Cerebellar cortex (tissue), 1 donor: ENCODE results near the gene NABP2.
"Not testable (repeated sequence)": the region's sequence is repeated elsewhere in the genome, so short reads cannot be mapped to it uniquely, and the experiment has no call there.

Source experiments
- DNase-seq: peaks from one replicate; pipeline ENCODE4 v3.0.0-alpha.2; 2015; ENCODE audit warnings: low spot score

The NABP2 gene

GRCh38 chr12:56244494-56244893 lies 20.4 kb downstream of the NABP2 start:
- no peak for DNase-seq

GRCh38 chr12:56247923-56248322 lies 23.8 kb downstream of the NABP2 start:
- no peak for DNase-seq

GRCh38 chr12:56248711-56249110 lies 24.6 kb downstream of the NABP2 start:
- no peak for DNase-seq

GRCh38 chr12:56252649-56253048 lies 28.5 kb downstream of the NABP2 start:
- DNase-seq = no peak

GRCh38 chr12:56253091-56253490 lies 28.9 kb downstream of the NABP2 start:
- no peak for DNase-seq

GRCh38 chr12:56255671-56256070 lies 31.5 kb downstream of the NABP2 start:
- no peak for DNase-seq

GRCh38 chr12:56256326-56256960 lies 32.3 kb downstream of the NABP2 start:
- no peak for DNase-seq

GRCh38 chr12:56257071-56257470 lies 32.9 kb downstream of the NABP2 start:
- no peak for DNase-seq

GRCh38 chr12:56257491-56258067 lies 33.4 kb downstream of the NABP2 start:
- peak; percentile 46 for DNase-seq

- peak; percentile 76 for DNase-seq
These were observed 34.1 kb downstream of the NABP2 start, which contains the start of gene ANKRD52 for GRCh38 chr12:56258068-56258819. Gene ANKRD52, minus strand, starts transcription at chr12:56258384. Its CDS starts 115 bp downstream, at chr12:56258269.

- no peak for DNase-seq
These were observed 34.7 kb downstream of the NABP2 start for GRCh38 chr12:56258820-56259183.

GRCh38 chr12:56260380-56260779 lies 36.2 kb downstream of the NABP2 start:
- no peak for DNase-seq

- DNase-seq = no peak
These were observed 36.8 kb downstream of the NABP2 start for GRCh38 chr12:56260921-56261320.

- no peak for DNase-seq
These were observed 37.5 kb downstream of the NABP2 start for GRCh38 chr12:56261503-56262232.

- DNase-seq = not testable (repeated sequence)
These were observed 38.8 kb downstream of the NABP2 start for GRCh38 chr12:56262955-56263354.

GRCh38 chr12:56266068-56266692 lies 42.0 kb downstream of the NABP2 start:
- not testable (repeated sequence) for DNase-seq

- peak; percentile 95 for DNase-seq
These were observed 42.7 kb downstream of the NABP2 start, which contains the start of gene COQ10A for GRCh38 chr12:56266693-56267442. Gene COQ10A, plus strand, starts transcription at chr12:56266942. Its CDS starts 177 bp downstream, at chr12:56267119.

GRCh38 chr12:56267443-56268071 lies 43.4 kb downstream of the NABP2 start:
- peak; percentile 55 for DNase-seq

- peak; percentile 51 for DNase-seq
These were observed 46.9 kb downstream of the NABP2 start for GRCh38 chr12:56271031-56271430.

- DNase-seq = not testable (repeated sequence)
These were observed 48.3 kb downstream of the NABP2 start for GRCh38 chr12:56272468-56272867.

- DNase-seq = no peak
These were observed 50.2 kb downstream of the NABP2 start for GRCh38 chr12:56274299-56274698.
